NCI-H2107 treated with DMSO at 0.1 percent for 48 hours (cell line): ENCODE measurements around the gene APC2.
"Not testable (repeated sequence)": the region's sequence is repeated elsewhere in the genome, so short reads cannot be mapped to it uniquely, and the experiment has no call there.

ENCODE experiments used
- DNase-seq: peaks from one replicate; lab custom pipeline; 2025; ENCODE audit not compliant: unreplicated experiment; lab: John Stamatoyannopoulos, UW

APC2 gene

DNA sequence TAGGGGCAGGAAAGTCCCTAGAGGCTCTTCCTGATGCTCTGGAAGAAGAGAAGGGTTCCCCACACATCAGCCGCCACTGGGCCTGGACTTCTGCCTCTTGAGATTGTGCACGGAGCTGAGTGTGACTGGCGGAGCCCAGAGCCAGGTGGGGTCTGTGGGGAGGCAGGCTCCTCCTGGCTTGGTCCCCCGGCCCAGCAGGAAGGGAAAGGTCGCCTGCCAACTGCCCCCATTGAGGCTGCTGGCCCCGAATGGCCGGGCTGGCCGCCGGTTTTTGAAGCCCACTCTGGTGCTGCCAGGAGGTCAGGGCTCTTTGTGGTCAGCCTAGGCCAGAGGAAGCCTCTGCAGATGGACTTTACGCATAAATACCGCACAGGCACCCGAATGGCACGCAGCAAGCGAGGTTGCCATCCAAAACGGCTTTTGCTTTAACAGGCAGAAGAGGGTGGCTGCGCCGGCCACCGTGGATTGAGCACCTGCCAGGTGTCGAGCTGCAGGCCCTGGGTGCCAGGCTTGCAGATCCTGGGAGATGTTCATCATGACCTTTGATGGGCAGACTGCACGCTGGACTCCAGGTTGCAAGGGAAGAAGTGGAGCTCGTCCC is 37.5 kb upstream of the APC2 start:
- no peak for DNase-seq

DNA sequence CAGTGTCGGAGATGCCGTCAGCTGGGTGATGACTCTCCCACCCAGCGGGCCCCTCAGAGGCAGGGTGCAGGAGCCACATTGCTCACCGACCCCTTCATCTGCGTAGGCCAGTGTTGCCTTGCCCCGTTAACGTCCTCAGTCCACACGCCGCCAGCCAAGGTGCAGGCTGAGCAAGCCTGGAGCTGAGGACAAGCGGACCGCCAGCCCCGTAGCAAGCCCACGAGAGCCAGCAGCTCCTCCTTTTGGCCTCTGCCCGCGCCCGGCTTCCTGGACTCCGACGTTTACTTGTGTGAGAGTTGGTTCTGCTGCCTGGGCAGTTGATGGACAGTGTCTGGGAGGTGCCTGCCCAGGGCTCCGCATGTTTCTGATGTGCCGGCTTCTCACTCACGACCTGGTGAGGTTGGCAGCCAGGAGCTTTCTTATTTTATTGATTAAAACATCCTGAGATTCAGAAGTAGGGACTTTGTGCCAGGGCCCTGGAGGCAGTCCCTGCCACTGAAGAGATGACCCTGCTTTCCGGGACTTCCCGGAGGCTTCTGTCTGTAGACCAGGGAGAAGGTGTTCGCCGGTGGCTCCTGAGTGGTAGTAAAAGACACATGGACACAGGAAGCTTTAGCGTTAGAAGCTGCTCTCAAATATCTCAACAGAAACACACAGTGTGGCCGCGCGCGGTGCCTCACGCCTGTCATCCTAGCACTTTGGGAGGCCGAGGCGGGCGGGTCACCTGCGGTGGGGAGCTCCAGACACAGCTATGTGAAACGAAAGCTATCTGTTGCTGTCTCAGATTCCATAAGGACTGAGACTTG is 36.7 kb upstream of the APC2 start:
- DNase-seq: no peak

DNA sequence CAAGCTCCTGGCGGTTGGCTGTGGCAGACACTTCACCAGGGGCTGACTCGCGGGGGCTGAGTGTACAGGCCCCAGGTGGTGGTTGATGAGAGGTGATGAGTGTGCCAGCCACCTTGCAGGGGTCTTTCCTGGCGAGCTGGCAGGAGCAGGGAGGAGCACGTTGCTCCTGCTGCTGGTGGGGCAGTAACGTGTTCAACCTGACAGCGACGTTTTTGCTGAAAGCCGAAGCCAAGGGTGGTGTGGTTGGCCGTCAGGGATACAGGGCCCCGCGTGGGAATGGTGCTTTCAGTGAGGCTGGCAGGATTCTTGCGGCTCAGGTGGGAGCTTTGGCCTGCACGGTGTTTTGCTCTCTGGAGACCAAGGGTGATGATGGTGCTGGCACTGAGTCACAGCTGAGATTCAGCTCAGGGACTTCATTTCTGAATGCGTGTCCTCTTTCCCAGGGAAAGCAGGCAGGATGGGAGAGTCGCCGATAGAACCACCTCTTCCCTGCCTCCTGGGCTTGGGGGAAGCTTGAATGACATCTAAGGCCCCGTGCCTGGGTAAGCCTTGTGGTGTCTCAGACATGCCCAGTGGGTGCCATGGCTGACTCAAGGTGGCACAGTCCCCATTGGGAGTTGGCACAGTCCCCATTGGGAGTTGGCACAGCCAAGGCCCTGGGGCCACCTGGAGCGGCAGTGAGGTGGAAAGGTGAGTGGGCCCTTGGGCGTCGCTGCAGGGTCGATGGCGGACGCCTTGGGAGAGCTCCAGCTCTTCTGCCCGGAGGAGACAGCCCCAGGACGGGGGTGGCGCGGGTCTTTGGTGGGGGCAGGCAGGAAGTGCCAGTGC is 33.7 kb upstream of the APC2 start:
- no peak for DNase-seq

DNA sequence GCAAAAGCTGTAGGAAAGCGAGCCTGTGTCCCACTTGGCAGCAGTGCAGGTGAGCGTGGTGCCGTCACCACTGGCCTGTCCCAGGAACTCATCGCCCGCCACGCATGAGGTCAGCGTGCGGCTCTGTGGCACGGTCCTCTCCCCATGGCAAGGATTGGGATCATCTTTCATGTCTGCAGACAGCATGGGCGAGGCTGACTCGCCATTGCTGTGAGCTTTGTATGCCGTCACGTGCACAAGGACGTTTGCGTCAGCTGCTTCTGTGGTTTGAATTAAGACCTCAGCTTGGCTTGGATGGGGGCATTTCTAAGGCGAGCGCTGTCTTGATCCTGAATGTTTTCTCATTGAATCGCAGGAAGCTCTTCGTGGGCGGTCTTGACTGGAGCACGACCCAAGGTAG is 32.8 kb upstream of the APC2 start:
- DNase-seq: no peak

DNA sequence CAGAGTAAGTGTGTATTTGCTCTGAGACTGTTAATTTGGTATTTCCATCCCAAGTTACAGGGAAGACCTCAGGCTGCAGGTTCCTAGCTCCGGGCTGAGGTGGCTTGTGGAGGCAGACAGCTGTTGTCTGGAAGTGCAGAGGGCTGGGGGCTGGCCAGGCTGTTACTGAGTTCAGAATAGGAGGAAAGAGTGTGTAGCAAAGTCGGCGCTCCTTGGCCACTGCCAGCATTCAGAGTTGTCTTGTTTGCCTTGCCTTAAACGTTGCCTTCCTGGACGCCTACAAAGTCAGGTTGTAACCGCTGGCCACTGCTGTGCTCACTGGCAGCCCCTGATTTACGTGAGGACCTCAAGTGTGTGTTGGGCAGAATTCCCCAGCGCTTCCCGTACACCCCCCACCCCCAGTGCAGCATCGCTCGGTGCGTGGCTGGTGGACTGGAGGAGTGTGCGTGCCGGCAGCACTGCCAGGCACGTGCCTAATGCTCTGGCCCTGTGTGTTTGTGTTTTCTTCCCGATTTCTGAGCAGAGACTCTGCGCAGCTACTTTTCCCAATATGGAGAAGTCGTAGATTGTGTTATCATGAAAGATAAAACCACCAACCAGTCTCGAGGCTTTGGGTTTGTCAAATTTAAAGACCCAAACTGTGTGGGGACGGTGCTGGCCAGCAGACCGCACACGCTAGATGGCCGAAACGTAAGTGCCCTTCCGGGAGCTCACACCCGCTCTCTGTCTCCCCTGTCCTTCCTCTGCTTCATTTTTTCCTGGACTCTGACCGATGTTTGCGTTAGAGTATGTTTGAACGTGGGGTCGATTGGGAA is 32.0 kb upstream of the APC2 start:
- no peak for DNase-seq

GRCh38 chr19:1418496-1418775 is 31.5 kb upstream of the APC2 start:
- DNase-seq: no peak

- no peak for DNase-seq
These were observed 30.8 kb upstream of the APC2 start for GRCh38 chr19:1418951-1419738.

DNA sequence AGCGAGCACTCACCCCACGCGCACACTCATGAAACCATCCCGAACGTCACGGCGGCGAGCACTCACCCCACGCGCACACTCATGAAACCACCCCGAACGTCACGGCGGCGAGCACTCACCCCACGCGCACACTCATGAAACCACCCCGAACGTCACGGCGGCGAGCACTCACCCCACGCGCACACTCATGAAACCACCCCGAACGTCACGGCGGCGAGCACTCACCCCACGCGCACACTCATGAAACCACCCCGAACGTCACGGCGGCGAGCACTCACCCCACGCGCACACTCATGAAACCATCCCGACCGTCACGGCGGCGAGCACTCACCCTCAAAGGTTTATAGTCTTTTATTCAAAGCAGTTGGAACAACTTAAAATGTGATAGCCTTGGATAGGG is 29.8 kb upstream of the APC2 start:
- not testable (repeated sequence) for DNase-seq

- DNase-seq: no peak
These were observed 29.3 kb upstream of the APC2 start for GRCh38 chr19:1420590-1420989.

- DNase-seq: no peak
These were observed 28.5 kb upstream of the APC2 start for GRCh38 chr19:1421218-1421957.

GRCh38 chr19:1421958-1422305 is 28.0 kb upstream of the APC2 start:
- no peak for DNase-seq

DNA sequence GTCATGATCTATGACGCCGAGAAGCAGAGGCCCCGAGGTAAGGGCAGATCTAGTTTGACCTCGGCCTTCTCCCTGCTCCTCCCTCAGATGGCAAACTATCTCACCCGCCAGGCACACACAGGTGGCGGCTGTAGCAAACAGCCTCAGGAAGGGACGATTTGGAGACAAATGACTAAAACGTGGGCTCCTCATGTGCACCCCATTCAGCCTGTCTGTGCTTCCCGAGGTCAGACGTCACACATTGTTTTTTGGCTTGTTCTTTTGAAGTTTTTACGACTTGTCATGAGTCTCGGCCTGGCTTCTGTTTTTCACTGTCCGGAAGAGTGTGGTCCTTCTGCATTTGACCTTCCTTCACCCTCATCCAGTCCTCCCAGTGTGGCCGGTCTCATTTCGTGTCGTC is 27.6 kb upstream of the APC2 start:
- DNase-seq: no peak

DNA sequence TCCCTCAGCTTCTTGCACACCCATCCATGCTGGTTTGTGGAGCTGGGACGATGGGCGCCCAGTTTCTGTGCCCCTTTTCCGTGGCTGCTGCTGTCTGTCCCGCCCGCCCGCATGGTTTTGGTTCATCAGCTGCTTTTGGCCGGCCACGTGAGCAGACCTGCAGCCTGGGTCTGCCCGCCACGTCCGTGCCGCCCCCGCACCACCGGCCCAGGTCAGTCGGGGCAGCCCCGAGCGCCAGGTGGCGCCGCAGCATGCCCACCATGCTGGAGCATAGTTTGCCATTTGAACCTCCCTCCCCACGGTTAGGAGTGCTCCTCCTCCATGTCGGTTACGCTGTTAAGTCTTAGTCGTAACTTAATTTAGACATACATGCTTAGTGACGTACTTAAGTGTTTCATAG is 27.0 kb upstream of the APC2 start:
- no peak for DNase-seq

GRCh38 chr19:1423436-1424191 is 26.3 kb upstream of the APC2 start:
- no peak for DNase-seq

GRCh38 chr19:1424192-1424955 is 25.5 kb upstream of the APC2 start:
- no peak for DNase-seq

DNA sequence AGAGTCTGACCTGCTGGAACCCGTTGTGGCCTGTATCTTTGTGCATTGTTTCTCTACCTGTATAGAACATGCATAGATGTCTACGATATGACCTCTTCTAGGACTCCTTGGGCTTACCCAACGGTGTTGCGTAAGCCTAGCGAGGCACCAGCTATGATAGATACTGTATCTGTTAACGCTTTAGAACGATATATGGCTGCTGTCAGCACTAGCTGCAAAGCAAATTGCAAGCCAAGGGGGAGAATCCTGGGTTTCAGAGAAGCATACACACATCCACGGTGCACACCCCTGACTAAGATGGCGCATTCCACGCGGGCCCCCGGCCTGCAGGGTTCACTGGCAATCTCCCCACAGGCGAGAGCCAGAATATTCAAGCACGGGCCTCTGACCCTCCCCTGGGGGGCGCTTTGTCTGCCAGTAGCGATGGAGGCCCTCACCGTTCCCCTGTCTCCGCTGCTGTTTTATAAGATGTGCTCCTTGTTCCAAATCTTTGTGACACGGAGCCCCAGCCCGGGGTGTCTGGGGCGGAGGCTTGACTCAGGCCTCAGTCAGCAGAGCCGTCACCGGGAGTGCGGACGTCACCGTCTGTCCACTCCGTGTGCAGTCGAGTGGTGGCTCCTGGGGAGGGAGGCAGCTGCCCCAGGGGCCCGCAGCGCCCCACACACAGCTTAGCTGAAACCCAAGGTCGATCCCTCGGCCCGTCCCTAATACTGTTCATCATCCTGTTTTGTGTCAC is 24.7 kb upstream of the APC2 start:
- no peak for DNase-seq

- no peak for DNase-seq
These were observed 24.0 kb upstream of the APC2 start for GRCh38 chr19:1425902-1426301.

DNA sequence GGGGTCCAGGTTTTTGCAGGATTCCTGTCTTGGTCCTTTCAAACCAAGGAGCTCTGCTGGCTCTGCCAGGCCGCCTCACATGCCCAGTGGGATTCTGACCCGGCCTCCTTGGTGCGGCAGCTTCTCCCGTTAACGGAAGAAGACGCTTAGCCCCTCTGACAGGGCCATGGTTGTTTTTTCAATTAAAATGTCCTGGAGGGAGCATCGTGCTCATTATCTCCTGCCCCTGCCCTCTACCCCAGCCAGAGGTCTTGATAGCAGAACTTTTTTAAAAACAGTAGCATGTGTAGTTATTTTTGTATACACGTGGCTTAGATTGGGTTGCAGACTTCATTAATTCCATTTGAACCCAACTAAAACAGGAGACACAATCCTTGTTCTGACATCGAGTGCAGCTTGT is 23.2 kb upstream of the APC2 start:
- DNase-seq: no peak
